Astrocyte of the spinal cord (primary cell): ENCODE measurements around the gene NDUFAB1.
"Not testable (repeated sequence)": the region's sequence is repeated elsewhere in the genome, so short reads cannot be mapped to it uniquely, and the experiment has no call there.

Experiments used
- DNase-seq: peaks from one replicate; pipeline ENCODE4 v3.0.0; 2011; ENCODE audit warnings: low read depth, low spot score
- H3K4me3 ChIP-seq: 2 replicates; pipeline ENCODE4 v1.5.1; 2011; ENCODE audit warnings: low read depth, mild to moderate bottlenecking, low read length, moderate library complexity
- CTCF ChIP-seq: IDR thresholded peaks from 2 replicates; pipeline ENCODE4 v1.5.1; 2012; ENCODE audit warnings: low read depth, mild to moderate bottlenecking, low read length, inconsistent platforms
- in situ Hi-C: cut with HindIII; loops from 2 replicates; pipeline ENCODE4 v1.10.0; 2017; ENCODE audit warnings: low sequenced_read_pairs

NDUFAB1 gene

GRCh38 chr16:23557779-23558702 lies 38.1 kb downstream of the NDUFAB1 start:
- DNase-seq: peak; percentile 25

GRCh38 chr16:23556881-23557778 lies 39.0 kb downstream of the NDUFAB1 start, which contains the start of the genes EARS2 and UBFD1:
Gene EARS2 (minus strand): TSS chr16:23557350. CDS start chr16:23557343, 7 bp downstream.
Gene UBFD1 (plus strand): TSS chr16:23557727. CDS start chr16:23557743, 16 bp downstream.
- TF ChIP-seq CTCF: peak; percentile 73

More at GRCh38 chr16:23557779-23558702, 38.1 kb downstream of the NDUFAB1 start:
- no peak for TF ChIP-seq CTCF
- peak overlapping the region; percentile 69 for H3K4me3 ChIP-seq
- in situ Hi-C loops: no loop called here

GRCh38 chr16:23554536-23554935 lies 41.6 kb downstream of the NDUFAB1 start:
- in situ Hi-C loops: no loop called here
- H3K4me3 ChIP-seq: no peak overlapping the region
- TF ChIP-seq CTCF: no peak
- DNase-seq: no peak

More at GRCh38 chr16:23556881-23557778, 39.0 kb downstream of the NDUFAB1 start, which contains the start of the genes EARS2 and UBFD1:
- H3K4me3 ChIP-seq: peak within 1 kb of the TSS; percentile 69
- DNase-seq: peak; percentile 99
- in situ Hi-C loops: no loop called here

GRCh38 chr16:23552161-23552560 lies 44.0 kb downstream of the NDUFAB1 start:
- no peak for DNase-seq
- TF ChIP-seq CTCF: no peak
- no peak overlapping the region for H3K4me3 ChIP-seq
- in situ Hi-C loops: no loop called here

- in situ Hi-C loops: no loop called here
- no peak for DNase-seq
- no peak for TF ChIP-seq CTCF
These were observed 46.2 kb downstream of the NDUFAB1 start for GRCh38 chr16:23549938-23550337.

GRCh38 chr16:23544436-23544835 lies 51.7 kb downstream of the NDUFAB1 start:
- no peak overlapping the region for H3K4me3 ChIP-seq
- TF ChIP-seq CTCF: no peak
- no peak for DNase-seq
- in situ Hi-C loops: no loop called here

More at GRCh38 chr16:23549938-23550337, 46.2 kb downstream of the NDUFAB1 start:
- no peak overlapping the region for H3K4me3 ChIP-seq

- DNase-seq, in situ Hi-C loops, H3K4me3 ChIP-seq: not testable (repeated sequence)
These were observed 55.3 kb downstream of the NDUFAB1 start for GRCh38 chr16:23540817-23541178.
